Measurements from ENCODE around the gene NSDHL.
"Not testable (repeated sequence)": the region's sequence is repeated elsewhere in the genome, so short reads cannot be mapped to it uniquely, and the experiment has no call there.

NSDHL gene

DNA sequence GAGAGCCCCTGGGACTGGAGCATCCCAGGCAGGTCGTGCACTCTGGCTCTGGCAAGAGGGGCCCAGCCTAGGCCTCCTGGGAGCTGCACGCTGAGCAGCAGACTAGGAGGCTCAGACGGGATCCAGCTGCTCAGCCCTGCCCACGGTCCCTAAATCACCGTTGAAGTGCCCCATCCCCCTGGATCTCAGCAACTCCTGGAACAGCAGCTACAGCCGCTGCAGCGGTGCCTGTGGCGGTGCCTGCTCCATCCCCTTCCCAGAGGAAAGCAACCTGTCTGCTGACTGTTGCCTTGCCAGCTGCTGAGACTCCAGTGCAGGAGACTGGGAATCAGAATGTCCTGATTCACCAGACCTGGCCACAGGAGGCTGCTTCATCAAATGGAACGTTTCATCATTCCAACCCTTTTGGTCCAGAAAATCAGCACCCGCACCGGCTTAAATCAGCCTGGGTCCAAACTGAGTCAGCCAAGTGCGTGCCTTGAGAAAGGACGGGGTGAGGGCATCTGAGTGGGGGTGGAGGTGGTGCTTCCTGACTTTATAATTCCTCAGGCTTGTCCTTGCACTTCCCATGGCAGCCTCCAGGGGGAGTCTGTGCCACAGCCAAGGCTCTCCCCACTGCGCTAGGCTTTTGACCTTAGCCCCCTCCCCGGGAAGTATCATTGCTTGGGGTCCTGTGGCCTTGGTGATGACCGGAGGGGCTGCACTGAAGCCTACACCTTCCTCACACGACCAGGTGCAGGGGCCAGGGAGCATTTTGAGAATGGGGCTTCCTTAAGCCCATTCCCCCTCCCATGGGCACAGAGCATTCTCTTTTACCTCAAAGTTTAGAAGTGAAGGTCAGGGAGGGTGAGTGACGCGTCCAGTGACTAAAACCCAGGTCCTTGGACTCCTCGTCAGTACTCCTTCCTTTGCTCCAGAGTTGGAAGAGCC is 73.6 kb downstream of the NSDHL start:
- peak; percentile 75 for TF ChIP-seq CTCF (IDR thresholded peaks at IDR 0.05; ENCODE audit: low read depth, low read length)
- TF ChIP-seq, protein P1, sequence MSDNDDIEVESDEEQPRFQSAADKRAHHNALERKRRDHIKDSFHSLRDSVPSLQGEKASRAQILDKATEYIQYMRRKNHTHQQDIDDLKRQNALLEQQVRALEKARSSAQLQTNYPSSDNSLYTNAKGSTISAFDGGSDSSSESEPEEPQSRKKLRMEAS (IDR thresholded peaks at IDR 0.05; ENCODE audit: low read depth, low read length) = no peak
- DNase-seq (ENCODE audit: low read depth) = peak; percentile 41
- no peak overlapping the region for H3K4me3 ChIP-seq (ENCODE audit: low read depth, low read length)

GRCh38 chrX:152905081-152905420 is 74.2 kb downstream of the NSDHL start:
- TF ChIP-seq, protein P1 (IDR thresholded peaks at IDR 0.05; ENCODE audit: low read depth, low read length) = no peak
- TF ChIP-seq MYC (IDR thresholded peaks at IDR 0.05; ENCODE audit: low read depth, low read length) = no peak
- TF ChIP-seq CTCF (IDR thresholded peaks at IDR 0.05; ENCODE audit: low read depth, low read length) = no peak
- TF ChIP-seq POLR2A (IDR thresholded peaks at IDR 0.05; ENCODE audit: extremely low read depth, insufficient read length) = no peak
- H3K4me3 ChIP-seq (ENCODE audit: low read depth, low read length) = no peak overlapping the region
- DNase-seq (ENCODE audit: low read depth) = no peak

DNA sequence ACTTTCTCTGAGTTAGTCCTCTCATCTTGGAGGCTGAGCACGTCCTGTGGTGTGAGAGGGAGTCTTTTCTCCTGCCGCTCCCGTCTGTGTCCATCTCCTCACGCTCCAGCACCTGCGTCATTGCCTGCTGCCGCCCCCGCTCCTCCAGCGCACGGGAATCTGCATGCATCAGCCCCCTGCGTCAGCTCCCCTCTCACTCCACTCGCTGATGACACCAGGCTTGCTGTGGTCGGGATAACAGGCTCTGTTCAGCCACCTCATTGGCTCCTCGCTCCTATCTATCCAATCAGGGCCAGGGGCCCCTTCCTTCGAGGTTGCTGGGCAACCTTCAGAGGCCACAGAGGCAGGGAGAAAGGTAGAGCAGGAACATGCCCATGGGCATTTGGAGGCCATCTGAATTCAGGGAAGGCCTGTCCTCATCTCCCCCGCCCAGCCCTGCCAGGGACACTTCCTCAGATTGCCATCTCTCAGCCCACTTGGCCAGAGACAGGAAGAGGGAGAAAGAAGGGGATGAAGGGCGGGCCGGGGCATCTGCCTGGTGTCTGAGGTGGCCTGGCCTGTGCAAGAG is 76.3 kb downstream of the NSDHL start:
- H3K4me3 ChIP-seq (ENCODE audit: low read depth, low read length) = no peak overlapping the region
- DNase-seq (ENCODE audit: low read depth) = no peak

DNA sequence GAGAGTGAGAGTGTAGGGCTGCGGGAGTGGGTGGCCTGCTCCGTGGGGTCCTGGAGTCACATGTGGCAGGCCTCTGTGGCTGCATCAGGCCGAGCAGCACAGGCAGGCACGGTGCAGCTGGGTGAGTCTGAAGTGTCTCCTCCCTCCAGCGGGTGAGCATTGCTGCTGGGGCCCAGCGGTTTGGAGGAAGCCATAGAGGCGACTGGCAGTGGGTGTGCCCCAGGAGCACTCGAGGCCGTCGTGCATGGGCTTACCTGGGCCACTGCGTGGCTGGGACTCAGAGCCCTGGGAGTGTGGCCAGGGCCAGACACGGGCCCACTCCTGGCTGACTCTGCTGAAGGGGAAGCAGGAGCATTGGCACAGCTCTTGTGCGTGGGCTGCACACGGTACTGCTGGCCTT is 77.6 kb downstream of the NSDHL start:
- DNase-seq (ENCODE audit: low read depth) = no peak
- TF ChIP-seq POLR2A (IDR thresholded peaks at IDR 0.05; ENCODE audit: extremely low read depth, insufficient read length) (no peak), CTCF (IDR thresholded peaks at IDR 0.05; ENCODE audit: low read depth, low read length) (no peak), MYC (IDR thresholded peaks at IDR 0.05; ENCODE audit: low read depth, low read length) (no peak)
- TF ChIP-seq, protein P1 (IDR thresholded peaks at IDR 0.05; ENCODE audit: low read depth, low read length) = no peak

More for the DNA sequence above, 76.3 kb downstream of the NSDHL start:
- no peak for TF ChIP-seq POLR2A (IDR thresholded peaks at IDR 0.05; ENCODE audit: extremely low read depth, insufficient read length)
- TF ChIP-seq CTCF (IDR thresholded peaks at IDR 0.05; ENCODE audit: low read depth, low read length) = no peak
- TF ChIP-seq MYC (IDR thresholded peaks at IDR 0.05; ENCODE audit: low read depth, low read length) = no peak
- TF ChIP-seq, protein P1 (IDR thresholded peaks at IDR 0.05; ENCODE audit: low read depth, low read length) = no peak

DNA sequence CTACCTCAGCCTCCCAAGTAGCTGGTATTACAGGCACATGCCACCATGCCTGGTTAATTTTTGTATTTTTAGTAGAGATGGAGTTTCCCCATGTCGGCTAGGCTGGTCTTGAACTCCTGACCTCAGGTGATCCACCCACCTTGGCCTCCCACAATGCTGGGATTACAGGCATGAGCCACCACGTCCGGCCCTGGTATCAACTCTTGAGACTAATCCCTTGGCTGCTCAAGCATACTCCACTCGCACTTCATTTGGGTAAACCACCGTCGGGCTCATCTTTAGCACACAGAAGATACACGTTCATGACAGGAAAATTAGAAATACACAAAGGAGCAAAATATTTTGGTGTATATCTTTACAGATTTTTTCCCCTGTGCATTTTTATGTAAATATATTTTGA is 79.2 kb downstream of the NSDHL start:
- not testable (repeated sequence) for H3K4me3 ChIP-seq (ENCODE audit: low read depth, low read length); DNase-seq (ENCODE audit: low read depth)

More for the DNA sequence above, 77.6 kb downstream of the NSDHL start:
- H3K4me3 ChIP-seq (ENCODE audit: low read depth, low read length) = no peak overlapping the region

DNA sequence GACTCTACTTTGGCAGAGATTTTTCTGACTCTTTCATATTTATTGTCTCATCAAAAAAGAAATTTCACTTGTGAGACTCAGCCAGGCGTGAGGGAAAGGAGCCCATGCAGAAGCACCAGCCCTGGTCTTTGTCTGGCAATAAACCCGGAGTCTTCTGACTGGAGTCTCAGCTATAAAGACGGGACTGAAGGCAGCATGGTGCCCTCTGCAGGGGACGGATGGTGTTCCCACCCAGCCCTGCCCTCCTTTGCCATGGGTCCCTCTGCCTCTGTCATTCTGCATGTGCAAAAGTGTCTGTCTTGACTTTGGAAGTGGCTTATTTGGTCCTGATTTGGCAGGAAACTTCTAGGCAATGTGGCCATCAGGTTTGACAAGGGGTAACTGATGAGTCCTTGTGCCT is 81.2 kb downstream of the NSDHL start:
- DNase-seq (ENCODE audit: low read depth) = peak; percentile 44
- no peak overlapping the region for H3K4me3 ChIP-seq (ENCODE audit: low read depth, low read length)
- TF ChIP-seq, protein P1 (IDR thresholded peaks at IDR 0.05; ENCODE audit: low read depth, low read length) = no peak
- peak; percentile 27 for TF ChIP-seq CTCF (IDR thresholded peaks at IDR 0.05; ENCODE audit: low read depth, low read length)

Measured in NB4 (cell line).